GM23338 (cell line): Measurements from ENCODE around the gene TAS2R13.

ENCODE experiments used
- CREB1 ChIP-seq: fragments of 250-450 bp; sonication (Bioruptor Pico); IDR thresholded peaks from 2 replicates; pipeline ENCODE4 v1.5.0; 2020; ENCODE audit warnings: low read depth, mild to moderate bottlenecking, moderate library complexity
- EZH2 ChIP-seq: fragments of 200-600 bp; sonication (generic); IDR thresholded peaks from one replicate; pipeline ENCODE4 v1.8.0; 2017; ENCODE audit warnings: antibody characterized with exemption, mild to moderate bottlenecking, low read depth; ENCODE audit not compliant: unreplicated experiment
- POLR2AphosphoS5 ChIP-seq: IDR thresholded peaks from 2 replicates; pipeline ENCODE4 v1.6.1; 2016; ENCODE audit warnings: antibody characterized with exemption, low read depth
- TF ChIP-seq, protein P1 (sequence below), 2 experiments: fragments of 200-600 bp in 1 of 2; sonication (generic) in 1 of 2; conservative IDR thresholded peaks; 2 replicates each; pipeline versions ENCODE4 v1.5.1 to v1.6.1; 2016 to 2017; ENCODE audit warnings: antibody characterized with exemption in 2 of 2, low read depth in 2 of 2, mild to moderate bottlenecking in 2 of 2, moderate library complexity in 1 of 2
- TF ChIP-seq, protein P2 (sequence below): IDR thresholded peaks from one replicate; pipeline ENCODE4 v1.6.1; 2018; ENCODE audit warnings: antibody characterized with exemption; ENCODE audit not compliant: unreplicated experiment

DNA sequence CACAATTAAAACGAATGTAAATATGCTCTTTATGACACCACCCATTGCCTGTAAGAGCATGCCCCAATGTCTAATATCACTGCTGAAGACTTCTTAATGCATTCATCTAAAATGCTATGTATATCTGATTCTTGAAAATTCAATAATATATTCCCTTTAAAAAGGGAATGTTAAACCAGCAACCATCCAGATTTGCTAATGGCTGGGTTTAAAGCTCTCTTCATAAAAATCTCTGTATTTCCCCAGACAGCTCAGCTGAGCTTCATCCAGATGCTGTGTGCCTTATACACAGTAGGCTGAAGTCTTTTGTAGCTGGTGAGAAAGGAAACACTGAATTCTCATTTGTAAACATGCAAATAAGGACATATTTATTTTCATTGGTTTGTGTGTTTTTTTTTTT lies 29.8 kb upstream of the TAS2R13 start, which contains the start of gene TAS2R14:
- no peak for TF ChIP-seq POLR2AphosphoS5
- TF ChIP-seq EZH2: no peak
- TF ChIP-seq, protein P1, sequence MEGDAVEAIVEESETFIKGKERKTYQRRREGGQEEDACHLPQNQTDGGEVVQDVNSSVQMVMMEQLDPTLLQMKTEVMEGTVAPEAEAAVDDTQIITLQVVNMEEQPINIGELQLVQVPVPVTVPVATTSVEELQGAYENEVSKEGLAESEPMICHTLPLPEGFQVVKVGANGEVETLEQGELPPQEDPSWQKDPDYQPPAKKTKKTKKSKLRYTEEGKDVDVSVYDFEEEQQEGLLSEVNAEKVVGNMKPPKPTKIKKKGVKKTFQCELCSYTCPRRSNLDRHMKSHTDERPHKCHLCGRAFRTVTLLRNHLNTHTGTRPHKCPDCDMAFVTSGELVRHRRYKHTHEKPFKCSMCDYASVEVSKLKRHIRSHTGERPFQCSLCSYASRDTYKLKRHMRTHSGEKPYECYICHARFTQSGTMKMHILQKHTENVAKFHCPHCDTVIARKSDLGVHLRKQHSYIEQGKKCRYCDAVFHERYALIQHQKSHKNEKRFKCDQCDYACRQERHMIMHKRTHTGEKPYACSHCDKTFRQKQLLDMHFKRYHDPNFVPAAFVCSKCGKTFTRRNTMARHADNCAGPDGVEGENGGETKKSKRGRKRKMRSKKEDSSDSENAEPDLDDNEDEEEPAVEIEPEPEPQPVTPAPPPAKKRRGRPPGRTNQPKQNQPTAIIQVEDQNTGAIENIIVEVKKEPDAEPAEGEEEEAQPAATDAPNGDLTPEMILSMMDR (conservative IDR thresholded peaks at IDR 0.05; ENCODE audit: low read depth in 2 of 2): no peak
- no peak for TF ChIP-seq CREB1 (CRISPR knock-in tag)
- TF ChIP-seq, protein P2, sequence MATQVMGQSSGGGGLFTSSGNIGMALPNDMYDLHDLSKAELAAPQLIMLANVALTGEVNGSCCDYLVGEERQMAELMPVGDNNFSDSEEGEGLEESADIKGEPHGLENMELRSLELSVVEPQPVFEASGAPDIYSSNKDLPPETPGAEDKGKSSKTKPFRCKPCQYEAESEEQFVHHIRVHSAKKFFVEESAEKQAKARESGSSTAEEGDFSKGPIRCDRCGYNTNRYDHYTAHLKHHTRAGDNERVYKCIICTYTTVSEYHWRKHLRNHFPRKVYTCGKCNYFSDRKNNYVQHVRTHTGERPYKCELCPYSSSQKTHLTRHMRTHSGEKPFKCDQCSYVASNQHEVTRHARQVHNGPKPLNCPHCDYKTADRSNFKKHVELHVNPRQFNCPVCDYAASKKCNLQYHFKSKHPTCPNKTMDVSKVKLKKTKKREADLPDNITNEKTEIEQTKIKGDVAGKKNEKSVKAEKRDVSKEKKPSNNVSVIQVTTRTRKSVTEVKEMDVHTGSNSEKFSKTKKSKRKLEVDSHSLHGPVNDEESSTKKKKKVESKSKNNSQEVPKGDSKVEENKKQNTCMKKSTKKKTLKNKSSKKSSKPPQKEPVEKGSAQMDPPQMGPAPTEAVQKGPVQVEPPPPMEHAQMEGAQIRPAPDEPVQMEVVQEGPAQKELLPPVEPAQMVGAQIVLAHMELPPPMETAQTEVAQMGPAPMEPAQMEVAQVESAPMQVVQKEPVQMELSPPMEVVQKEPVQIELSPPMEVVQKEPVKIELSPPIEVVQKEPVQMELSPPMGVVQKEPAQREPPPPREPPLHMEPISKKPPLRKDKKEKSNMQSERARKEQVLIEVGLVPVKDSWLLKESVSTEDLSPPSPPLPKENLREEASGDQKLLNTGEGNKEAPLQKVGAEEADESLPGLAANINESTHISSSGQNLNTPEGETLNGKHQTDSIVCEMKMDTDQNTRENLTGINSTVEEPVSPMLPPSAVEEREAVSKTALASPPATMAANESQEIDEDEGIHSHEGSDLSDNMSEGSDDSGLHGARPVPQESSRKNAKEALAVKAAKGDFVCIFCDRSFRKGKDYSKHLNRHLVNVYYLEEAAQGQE: no peak
